ENCODE measurements around the gene SPCS3. TPM values are rescaled to one million over a fixed set of nuclear protein-coding genes. Genes with fewer than 3 reads are reported as not detected.

SPCS3 gene
- total RNA-seq, 1 experiment from 2014 or later: 126 TPM

DNA sequence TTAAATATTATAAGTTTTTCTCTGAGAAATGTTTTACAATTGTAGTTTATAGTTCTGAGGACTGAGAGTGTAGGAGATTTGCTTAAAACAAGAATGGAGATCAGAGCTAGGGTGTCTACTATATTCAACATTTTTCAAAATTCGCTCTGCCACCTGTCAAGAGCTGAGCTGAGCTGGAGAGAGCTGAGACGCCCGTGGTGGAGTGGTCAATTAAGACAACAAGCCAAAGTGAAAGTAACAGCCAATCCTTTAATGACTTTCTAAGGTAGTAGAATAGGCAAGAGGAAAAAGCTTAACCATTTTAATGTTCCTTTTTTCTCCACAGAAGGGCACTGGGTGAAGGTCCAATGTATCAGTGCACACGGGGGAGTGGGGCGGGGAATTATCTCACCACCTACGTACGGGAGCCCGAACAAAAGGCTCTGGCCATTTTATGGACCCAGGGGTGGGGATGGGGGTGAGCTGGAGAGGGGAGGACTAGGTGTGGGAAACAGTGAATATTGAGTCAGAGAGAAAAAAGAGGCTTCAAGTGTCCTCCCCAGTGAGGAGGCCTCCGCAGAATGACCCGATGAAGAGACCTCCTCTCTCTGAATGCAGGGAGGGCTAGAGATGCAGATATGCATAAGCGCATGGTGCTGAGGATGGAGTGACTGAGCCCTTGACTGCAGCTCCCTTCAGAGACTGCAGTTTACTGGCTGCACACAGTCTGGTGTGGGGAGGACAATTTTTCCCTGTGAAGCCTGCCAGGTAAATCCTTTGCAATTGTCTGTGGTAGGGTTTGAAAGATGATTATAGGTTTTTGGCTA lies 60.8 kb downstream of the SPCS3 start:
- CTCF ChIA-PET: interaction anchor here (0.6 to 6.2 kb wide), 9 partner anchors 11 to 870 kb away, joined by 3 to 58 read pairs (median 3); no protein-coding TSS in a partner anchor
- POLR2A ChIA-PET: interaction anchor here (0.6 to 1.8 kb wide), 3 partner anchors 63 to 411 kb away, joined by 3 to 4 read pairs (median 3); no protein-coding TSS in a partner anchor
- no peak overlapping the region for H3K4me3 Mint-ChIP-seq (ENCODE audit: unreplicated experiment)
- H3K27ac Mint-ChIP-seq (ENCODE audit: low read depth, unreplicated experiment): no peak overlapping the region
- no peak for DNase-seq (ENCODE audit: unreplicated experiment)
- no peaks in the 10 kb centered on the region for H3K27me3 Mint-ChIP-seq (ENCODE audit: insufficient read depth, unreplicated experiment)
- no peaks in the 10 kb centered on the region for H3K36me3 Mint-ChIP-seq (ENCODE audit: insufficient read depth, unreplicated experiment)
- no peaks in the 10 kb centered on the region for H3K9me3 Mint-ChIP-seq (ENCODE audit: unreplicated experiment)
- no TSS peak for BruUV-seq (replicated peaks)
- peaks cover 8% of the 10 kb centered on the region for H3K4me1 Mint-ChIP-seq (ENCODE audit: insufficient read depth, unreplicated experiment)
- intact Hi-C loops (cut with micrococcal nuclease): no loop called here
- TF ChIP-seq CTCF (IDR thresholded peaks at IDR 0.05; ENCODE audit: unreplicated experiment): no peak

Other genes starting within 250 kb of the SPCS3 start
- gene SPATA4, start 124.4 kb upstream of the SPCS3 start, total RNA-seq (2022): 0.21 and 0.44 TPM in 2 replicates
- gene ASB5, start 50.7 kb upstream of the SPCS3 start, total RNA-seq (2022): not detected in 2 replicates